Tibial nerve (tissue), 4 donors: ENCODE results near the gene UQCC5. TPM values are rescaled to one million over a fixed set of nuclear protein-coding genes. Genes with fewer than 3 reads are reported as not detected.

Experiments used
- DNase-seq, 2 donors: peaks; one replicate each; pipeline ENCODE4 v3.0.0-alpha.2; 2019; ENCODE audit warnings: low spot score in 2 of 2
- H3K27ac ChIP-seq, 4 donors: fragments of 200-600 bp; sonication (generic) in 3 of 4; one replicate each; pipeline ENCODE4 v1.5.1; 2017 to 2019; ENCODE audit warnings: mild to moderate bottlenecking in 1 of 4
- H3K27me3 ChIP-seq, 2 donors: fragments of 200-600 bp; sonication (generic) in 1 of 2; one replicate each; pipeline versions ENCODE4 v1.5.1 to v1.6.0; 2017 to 2019
- H3K36me3 ChIP-seq, 3 donors: fragments of 200-600 bp; sonication (generic); one replicate each; pipeline ENCODE4 v1.5.1; 2018 to 2019
- H3K4me1 ChIP-seq, 4 donors: fragments of 200-600 bp; sonication (generic) in 3 of 4; one replicate each; pipeline ENCODE4 v1.5.1; 2017 to 2019
- H3K4me3 ChIP-seq, 4 donors: fragments of 200-600 bp; sonication (generic) in 3 of 4; one replicate each; pipeline ENCODE4 v1.5.1; 2017 to 2019; ENCODE audit warnings: mild to moderate bottlenecking in 1 of 4, moderate library complexity in 1 of 4
- H3K9me3 ChIP-seq, 4 donors: fragments of 200-600 bp; sonication (generic) in 3 of 4; one replicate each; pipeline ENCODE4 v1.5.1; 2017 to 2019
- EP300 ChIP-seq, 2 donors: sonication (generic); formaldehyde crosslinking; IDR thresholded peaks; one replicate each; pipeline ENCODE4 v1.6.1; 2017; ENCODE audit warnings: antibody characterized with exemption in 2 of 2, mild to moderate bottlenecking in 1 of 2
- POLR2A ChIP-seq, 2 donors: fragments of 450-650 bp; IDR thresholded peaks; one replicate each; pipeline ENCODE4 v1.6.1; 2017; ENCODE audit warnings: antibody characterized with exemption in 2 of 2, mild to moderate bottlenecking in 2 of 2, moderate library complexity in 2 of 2
- WGBS, 2 donors: methylation state at CpG; one replicate each; pipeline ENCODE4 v1.1.5; 2018; 5-methylcytosine and 5-hydroxymethylcytosine counted together
- total RNA-seq, 4 donors: library from RNA; depleted of rRNA; stranded (reverse); fragments of >200 nt; gene quantifications; one replicate each; pipeline ENCODE4 v1.1.0, GENCODE V29; 2016
- TF ChIP-seq, protein P1 (sequence below), 5 experiments: fragments of 200-600 bp in 3 of 5; fragments of 450-650 bp in 2 of 5; sonication (generic) in 3 of 5; IDR thresholded peaks; one replicate each; pipeline ENCODE4 v1.5.1; 2016 to 2019; ENCODE audit warnings: antibody characterized with exemption in 5 of 5, mild to moderate bottlenecking in 3 of 5, moderate library complexity in 2 of 5

Gene UQCC5
- total RNA-seq, 4 donors from 2014 or later = 1.2 to 23.9 (median 9.5) TPM

DNA sequence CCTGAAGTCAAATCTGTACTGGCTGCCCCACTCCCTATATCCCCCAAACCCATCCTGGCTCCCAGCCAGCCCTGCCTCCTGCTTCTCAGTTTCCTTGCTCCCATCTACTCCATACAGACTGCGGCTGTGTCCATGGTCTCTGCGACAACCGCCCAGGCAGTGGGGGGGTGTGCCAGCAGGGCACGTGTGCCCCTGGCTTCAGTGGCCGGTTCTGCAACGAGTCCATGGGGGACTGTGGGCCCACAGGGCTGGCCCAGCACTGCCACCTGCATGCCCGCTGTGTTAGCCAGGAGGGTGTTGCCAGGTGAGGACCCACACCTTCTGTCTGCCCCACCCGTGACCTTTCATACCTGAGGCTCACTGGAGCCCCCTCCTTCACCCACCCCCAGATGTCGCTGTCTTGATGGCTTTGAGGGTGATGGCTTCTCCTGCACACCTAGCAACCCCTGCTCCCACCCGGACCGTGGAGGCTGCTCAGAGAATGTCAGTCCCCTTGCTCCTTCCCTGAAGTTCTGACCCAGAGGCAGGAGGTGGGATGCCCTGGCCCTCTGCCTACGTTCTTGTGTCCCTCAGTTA is 26.6 kb upstream of the UQCC5 start:
- peaks cover 0 to 62% (median 0%) of the 10 kb centered on the region in 3 donors for H3K36me3 ChIP-seq
- no peaks in the 10 kb centered on the region for H3K9me3 ChIP-seq
- TF ChIP-seq, protein P1, sequence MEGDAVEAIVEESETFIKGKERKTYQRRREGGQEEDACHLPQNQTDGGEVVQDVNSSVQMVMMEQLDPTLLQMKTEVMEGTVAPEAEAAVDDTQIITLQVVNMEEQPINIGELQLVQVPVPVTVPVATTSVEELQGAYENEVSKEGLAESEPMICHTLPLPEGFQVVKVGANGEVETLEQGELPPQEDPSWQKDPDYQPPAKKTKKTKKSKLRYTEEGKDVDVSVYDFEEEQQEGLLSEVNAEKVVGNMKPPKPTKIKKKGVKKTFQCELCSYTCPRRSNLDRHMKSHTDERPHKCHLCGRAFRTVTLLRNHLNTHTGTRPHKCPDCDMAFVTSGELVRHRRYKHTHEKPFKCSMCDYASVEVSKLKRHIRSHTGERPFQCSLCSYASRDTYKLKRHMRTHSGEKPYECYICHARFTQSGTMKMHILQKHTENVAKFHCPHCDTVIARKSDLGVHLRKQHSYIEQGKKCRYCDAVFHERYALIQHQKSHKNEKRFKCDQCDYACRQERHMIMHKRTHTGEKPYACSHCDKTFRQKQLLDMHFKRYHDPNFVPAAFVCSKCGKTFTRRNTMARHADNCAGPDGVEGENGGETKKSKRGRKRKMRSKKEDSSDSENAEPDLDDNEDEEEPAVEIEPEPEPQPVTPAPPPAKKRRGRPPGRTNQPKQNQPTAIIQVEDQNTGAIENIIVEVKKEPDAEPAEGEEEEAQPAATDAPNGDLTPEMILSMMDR (IDR thresholded peaks at IDR 0.05) = no peak
- no peak for TF ChIP-seq EP300 (IDR thresholded peaks at IDR 0.05)
- TF ChIP-seq POLR2A (IDR thresholded peaks at IDR 0.05) = no peak
- no peaks in the 10 kb centered on the region for H3K27me3 ChIP-seq
- H3K27ac ChIP-seq = no peak overlapping the region
- 57 to 66% methylated on average over 12 of the region's 12 CpGs for WGBS, 2 donors
- no peak for DNase-seq
- H3K4me1 ChIP-seq = peaks cover 0 to 4% (median 0%) of the 10 kb centered on the region in 4 donors
- no peak overlapping the region for H3K4me3 ChIP-seq

DNA sequence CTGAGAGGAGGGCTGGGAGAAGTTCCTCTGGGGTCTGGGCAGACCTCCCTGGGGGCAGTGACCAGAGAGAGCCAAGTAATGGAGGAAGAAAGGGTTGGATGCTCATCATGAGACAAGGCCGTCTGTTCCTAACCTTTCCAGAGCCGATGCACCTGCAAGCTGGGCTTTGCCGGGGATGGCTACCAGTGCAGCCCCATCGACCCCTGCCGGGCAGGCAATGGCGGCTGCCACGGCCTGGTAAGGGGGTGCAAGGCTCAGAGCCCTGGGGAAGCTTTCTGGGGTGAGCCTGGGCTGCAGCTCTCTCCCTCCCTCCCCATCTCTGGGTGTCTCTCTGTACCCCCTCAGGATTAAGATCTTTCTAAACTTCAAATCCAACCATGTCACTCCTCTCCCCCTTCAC is 24.9 kb upstream of the UQCC5 start:
- Histone ChIP-seq H3K36me3 (peaks cover 0 to 57% (median 0%) of the 10 kb centered on the region in 3 donors), H3K4me1 (peaks cover 0 to 12% (median 0%) of the 10 kb centered on the region in 4 donors), H3K27me3 (no peaks in the 10 kb centered on the region), H3K27ac (no peak overlapping the region), H3K4me3 (no peak overlapping the region), H3K9me3 (no peaks in the 10 kb centered on the region)
- no peak for TF ChIP-seq EP300 (IDR thresholded peaks at IDR 0.05)
- TF ChIP-seq, protein P1 (IDR thresholded peaks at IDR 0.05) = no peak
- TF ChIP-seq POLR2A (IDR thresholded peaks at IDR 0.05) = no peak
- DNase-seq = no peak
- WGBS, 2 donors = 72 to 79% methylated on average over 7 of the region's 7 CpGs

DNA sequence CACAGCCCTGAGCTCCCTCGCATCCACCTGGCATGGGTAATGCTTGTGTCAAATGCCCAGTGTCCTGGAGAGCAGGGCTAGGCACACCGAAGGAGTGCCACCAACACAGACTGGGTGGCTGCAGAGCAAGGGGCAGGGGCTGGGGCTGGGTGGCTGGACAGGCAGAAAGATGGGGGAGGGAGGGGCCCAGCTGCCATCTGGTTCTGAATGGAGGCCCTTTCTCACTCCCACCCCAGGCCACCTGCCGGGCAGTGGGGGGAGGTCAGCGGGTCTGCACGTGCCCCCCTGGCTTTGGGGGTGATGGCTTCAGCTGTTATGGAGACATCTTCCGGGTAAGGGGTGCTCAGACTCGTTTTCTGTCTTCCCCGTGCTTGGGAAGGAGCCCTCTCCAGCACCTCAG is 24.3 kb upstream of the UQCC5 start:
- Histone ChIP-seq H3K9me3 (no peaks in the 10 kb centered on the region), H3K27me3 (no peaks in the 10 kb centered on the region), H3K27ac (no peak overlapping the region), H3K4me3 (no peak overlapping the region), H3K36me3 (peaks cover 0 to 59% (median 0%) of the 10 kb centered on the region in 3 donors), H3K4me1 (peaks cover 0 to 12% (median 0%) of the 10 kb centered on the region in 4 donors)
- TF ChIP-seq EP300 (IDR thresholded peaks at IDR 0.05) (no peak), POLR2A (IDR thresholded peaks at IDR 0.05) (no peak)
- TF ChIP-seq, protein P1 (IDR thresholded peaks at IDR 0.05) = no peak
- WGBS, 2 donors = 54 to 63% methylated on average over 4 to 8 of the region's 8 CpGs
- DNase-seq = no peak

DNA sequence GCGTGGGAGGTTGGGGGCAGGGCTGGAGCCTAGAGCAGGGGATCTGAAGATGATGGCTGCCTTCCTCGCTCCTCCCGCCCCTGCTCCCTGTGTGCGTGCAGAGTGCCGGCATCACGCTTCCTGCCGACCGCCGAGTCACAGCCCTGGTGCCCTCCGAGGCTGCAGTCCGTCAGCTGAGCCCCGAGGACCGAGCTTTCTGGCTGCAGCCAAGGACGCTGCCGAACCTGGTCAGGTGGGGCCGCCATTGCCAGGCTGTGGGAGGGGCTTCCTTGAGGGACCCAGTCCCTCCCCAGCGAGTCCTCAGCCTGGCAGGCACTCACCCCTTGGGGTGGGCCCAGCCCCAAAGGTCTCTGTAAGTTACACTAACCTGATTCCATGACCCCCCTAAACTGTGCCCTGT is 23.7 kb upstream of the UQCC5 start:
- Histone ChIP-seq H3K4me1 (peaks cover 0 to 12% (median 0%) of the 10 kb centered on the region in 4 donors), H3K27me3 (no peaks in the 10 kb centered on the region), H3K9me3 (no peaks in the 10 kb centered on the region), H3K36me3 (peaks cover 0 to 64% (median 0%) of the 10 kb centered on the region in 3 donors), H3K4me3 (no peak overlapping the region), H3K27ac (no peak overlapping the region)
- no peak for TF ChIP-seq POLR2A (IDR thresholded peaks at IDR 0.05)
- no peak for TF ChIP-seq EP300 (IDR thresholded peaks at IDR 0.05)
- TF ChIP-seq, protein P1 (IDR thresholded peaks at IDR 0.05) = no peak
- 54 to 56% methylated on average over 6 to 14 of the region's 17 CpGs for WGBS, 2 donors
- DNase-seq = no peak

DNA sequence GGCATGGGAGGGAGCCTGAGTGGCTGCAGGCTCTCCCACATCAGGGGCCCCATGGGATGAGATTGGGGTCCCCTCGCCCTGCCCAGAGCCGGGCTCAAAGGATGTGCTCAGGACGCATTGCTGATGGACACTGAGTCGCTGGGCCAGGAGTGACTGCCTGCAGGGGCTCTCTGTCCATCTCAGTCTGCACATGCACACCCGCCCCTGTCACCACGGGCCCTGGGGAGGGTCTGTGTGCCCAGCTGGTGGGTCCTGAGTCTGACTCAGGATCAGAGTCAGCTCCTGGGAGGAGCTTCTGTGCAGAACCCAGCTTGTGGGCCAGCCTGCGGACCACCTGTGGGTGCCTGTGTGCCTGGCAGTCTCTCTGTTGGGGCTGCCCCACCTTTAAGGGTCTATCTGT is 23.1 kb upstream of the UQCC5 start:
- Histone ChIP-seq H3K4me3 (no peak overlapping the region), H3K9me3 (no peaks in the 10 kb centered on the region), H3K4me1 (peaks cover 0 to 15% (median 0%) of the 10 kb centered on the region in 4 donors), H3K36me3 (peaks cover 0 to 59% (median 0%) of the 10 kb centered on the region in 3 donors), H3K27ac (no peak overlapping the region), H3K27me3 (no peaks in the 10 kb centered on the region)
- TF ChIP-seq, protein P1 (IDR thresholded peaks at IDR 0.05) = no peak
- no peak for TF ChIP-seq POLR2A (IDR thresholded peaks at IDR 0.05)
- TF ChIP-seq EP300 (IDR thresholded peaks at IDR 0.05) = no peak
- no peak for DNase-seq
- WGBS, 2 donors = 89 to 96% methylated on average over 4 to 7 of the region's 7 CpGs
